Hematopoietic multipotent progenitor cell treated with erythropoietin and hydrocortisone succinate and interleukin-3 and kit ligand, for 8 days (in vitro differentiated cells): ENCODE measurements around the gene ZSCAN9.

Experiments used
- DNase-seq: peaks from one replicate; pipeline ENCODE4 v3.0.0-alpha.2; 2015

Gene ZSCAN9

DNA sequence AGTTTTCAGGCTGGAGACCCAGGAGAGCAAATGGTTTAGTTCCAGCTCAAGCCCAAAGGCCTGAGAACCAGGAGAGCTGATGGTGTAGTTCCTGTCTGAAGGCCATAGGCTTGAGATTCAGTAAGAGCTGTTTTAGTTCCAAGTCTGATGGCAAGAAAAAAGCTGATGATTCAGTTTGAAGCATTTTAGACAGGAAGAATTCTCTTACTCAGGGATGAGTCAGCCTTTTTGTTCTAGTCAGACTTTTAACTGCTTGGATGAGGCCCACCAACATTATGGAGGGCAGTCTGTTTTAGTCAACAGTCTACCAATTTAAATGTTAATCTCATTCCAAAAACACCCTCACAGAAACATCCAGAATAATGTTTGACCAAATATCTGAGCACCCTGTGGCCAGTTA is 44.4 kb downstream of the ZSCAN9 start:
- peak; percentile 60 for DNase-seq

DNA sequence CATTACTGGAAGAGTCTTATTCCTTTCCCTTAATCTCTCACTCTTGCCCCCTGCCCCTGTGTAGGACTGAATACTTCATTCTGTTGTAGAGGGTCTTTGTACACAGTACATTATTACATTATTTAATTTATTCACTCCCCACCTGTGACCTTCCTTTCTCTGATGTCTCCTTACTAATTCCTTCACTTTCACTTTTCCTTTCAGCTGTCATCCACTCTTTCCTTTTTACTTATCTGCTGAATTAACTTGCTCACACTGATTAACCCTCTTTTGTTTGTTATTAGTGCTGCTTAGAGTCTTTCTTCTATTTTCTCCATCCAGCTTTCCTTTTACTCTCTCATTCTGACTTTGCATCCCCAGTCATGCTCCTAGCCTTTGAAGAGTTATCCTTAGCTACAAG is 49.8 kb downstream of the ZSCAN9 start:
- no peak for DNase-seq

DNA sequence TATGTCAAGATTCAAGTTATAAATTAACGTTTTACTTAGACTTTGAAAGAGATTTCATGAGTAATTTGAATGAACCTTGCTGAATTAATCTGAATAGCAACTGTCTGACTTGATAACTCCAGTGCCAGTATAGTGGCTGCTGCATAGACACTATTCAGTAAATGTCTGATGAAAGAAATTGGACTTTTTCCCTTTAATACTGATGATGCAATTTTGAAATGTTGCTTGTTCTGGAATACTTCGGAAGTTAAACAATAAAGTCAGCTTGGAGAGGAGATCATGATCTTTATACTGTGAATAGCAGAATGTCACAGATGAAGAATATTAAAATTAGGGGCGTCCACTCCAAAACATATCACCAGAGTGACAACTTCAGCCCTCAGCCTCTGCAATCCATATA is 52.7 kb downstream of the ZSCAN9 start:
- no peak for DNase-seq

DNA sequence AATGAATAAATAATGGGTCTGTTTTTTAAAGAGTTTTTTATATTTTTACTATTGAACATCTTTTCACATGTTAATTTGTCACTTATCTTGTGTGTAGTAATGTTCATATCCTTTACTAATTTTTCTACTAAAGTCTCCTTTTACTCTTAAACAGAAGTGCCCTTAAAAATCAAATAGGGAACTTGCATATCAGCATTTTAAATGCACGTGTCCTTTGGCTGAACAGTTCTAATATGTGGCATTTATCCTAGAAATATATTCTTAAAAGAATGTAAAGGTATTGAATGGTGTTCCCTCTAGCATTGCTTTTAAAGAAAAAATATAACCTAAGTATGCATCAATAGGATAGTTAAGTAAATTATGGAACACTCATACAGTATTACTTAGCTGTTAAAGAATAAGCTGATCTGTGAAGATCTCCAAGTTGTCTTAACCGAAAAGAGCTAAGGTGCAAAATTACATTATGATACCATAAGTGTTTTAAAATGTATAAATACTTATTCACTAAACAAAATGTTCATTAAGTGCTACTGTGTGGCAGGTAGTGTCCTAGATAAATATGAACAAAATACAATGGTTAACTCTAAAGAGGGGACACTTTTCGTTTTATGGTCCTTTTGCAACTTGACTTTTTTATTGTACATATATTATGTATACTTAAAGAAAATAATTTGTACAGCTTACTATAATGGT is 55.7 kb downstream of the ZSCAN9 start:
- no peak for DNase-seq

DNA sequence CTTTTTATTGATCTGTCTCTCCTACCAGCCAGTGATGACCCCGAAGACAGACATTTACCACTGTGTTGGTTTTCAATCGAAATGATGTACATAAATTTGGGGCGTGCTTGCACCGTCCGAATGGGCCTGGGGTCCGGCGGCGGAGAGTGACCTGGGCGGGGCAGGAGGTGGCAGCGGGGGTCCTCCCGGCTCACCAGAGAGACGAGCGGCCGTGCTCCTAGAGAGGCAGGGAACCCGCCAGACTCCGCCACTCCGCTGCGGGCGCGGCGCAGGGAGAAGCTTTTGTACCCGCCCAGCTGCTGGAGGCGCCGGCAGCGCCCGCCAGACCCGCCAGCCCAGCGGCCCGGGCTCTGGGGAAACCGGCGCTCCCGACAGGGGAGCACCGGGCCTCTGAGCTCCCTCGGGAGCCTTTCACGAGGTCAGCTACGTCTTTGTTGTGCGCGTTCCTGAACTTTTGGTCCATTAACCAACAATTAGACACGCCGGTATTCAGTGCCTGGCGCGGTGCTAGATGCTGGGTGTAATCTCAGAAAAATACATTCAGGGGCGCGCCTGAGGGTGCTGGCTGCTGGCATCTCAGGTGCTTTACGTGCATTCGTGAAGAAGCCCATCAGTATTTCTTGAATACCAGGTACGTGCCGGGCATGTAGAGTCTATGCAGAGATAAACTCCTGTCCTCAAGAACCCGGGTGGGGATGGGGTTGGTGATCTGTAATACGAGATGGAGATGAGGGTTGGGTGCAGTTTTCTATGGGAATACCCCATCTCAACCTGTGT is 56.4 kb downstream of the ZSCAN9 start, which contains the start of gene PGBD1:
TSS of gene PGBD1 (plus strand) at position 285 of the 777 bp plus-strand sequence. CDS start 2,242 bp downstream, outside the sequence.
- peak; percentile 75 for DNase-seq

DNA sequence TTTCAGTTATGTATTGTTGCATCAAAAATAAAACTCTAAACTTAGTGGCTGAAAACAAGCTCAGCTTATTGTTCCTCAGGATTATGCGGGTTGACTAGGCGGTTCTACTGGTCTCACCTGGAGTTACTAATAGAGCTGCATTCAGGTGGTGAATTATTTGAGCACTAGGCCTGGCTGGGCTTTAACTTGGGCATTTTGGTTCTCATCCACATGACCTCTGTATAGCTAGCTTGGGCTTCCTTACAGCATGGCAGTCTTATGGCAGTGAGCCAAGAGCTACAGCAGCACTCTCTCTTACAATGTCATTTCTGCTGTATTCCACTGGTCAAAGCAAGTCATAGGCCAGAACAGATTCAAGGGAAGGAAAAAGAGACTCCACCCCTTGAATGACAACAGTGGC is 57.9 kb downstream of the ZSCAN9 start:
- DNase-seq = peak; percentile 32
